K562 (cell line): ENCODE data around the gene LZTR1. TPM values are rescaled to one million over a fixed set of nuclear protein-coding genes. Genes with fewer than 3 reads are reported as not detected.

ENCODE experiments used
- ARID3B ChIP-seq: fragments of 250-450 bp; sonication (Bioruptor Pico); IDR thresholded peaks from 2 replicates; pipeline ENCODE4 v1.4.0; 2020; ENCODE audit warnings: borderline replicate concordance
- ERF ChIP-seq: fragments of 450-650 bp; formaldehyde crosslinking; IDR thresholded peaks from 2 replicates; pipeline ENCODE4 v1.4.0; 2020; ENCODE audit warnings: mild to moderate bottlenecking, mixed read lengths
- KLF13 ChIP-seq: fragments of 450-650 bp; IDR thresholded peaks from 2 replicates; pipeline ENCODE4 v1.6.1; 2016; ENCODE audit warnings: missing genetic modification characterization, low read depth, mild to moderate bottlenecking, missing compliant biosample characterization, moderate library complexity, borderline replicate concordance
- KLF16 ChIP-seq: IDR thresholded peaks from 2 replicates; pipeline ENCODE4 v1.6.1; 2016; ENCODE audit warnings: antibody characterized with exemption
- TCF15 ChIP-seq: fragments of 250-450 bp; sonication (Bioruptor Pico); IDR thresholded peaks from 2 replicates; pipeline ENCODE4 v1.8.0; 2022; ENCODE audit warnings: moderate library complexity, mild to moderate bottlenecking, inconsistent platforms
- ZNF12 ChIP-seq: sonication (generic); formaldehyde crosslinking; IDR thresholded peaks from 2 replicates; pipeline ENCODE4 v1.4.0; 2020; ENCODE audit warnings: mild to moderate bottlenecking, missing genetic modification reagents
- polyA plus RNA-seq, 8 experiments: library from polyadenylated mRNA; depleted of rRNA in 4 of 8; stranded (reverse) in 5 of 8; unstranded in 3 of 8; fragments of >200 nt; fragmentation: Nextera tagmentation in 2 of 8; fragmentation: Illumina TruSeq in 1 of 8; extraction: Ambion mirVana in 2 of 8; extraction: Trizol in 1 of 8; gene quantifications; 2 replicates each; pipeline versions ENCODE4 v1.2.1 to v1.2.3, GENCODE V29; 2011 to 2014; ENCODE audit warnings: inconsistent platforms in 1 of 8, missing spikeins in 1 of 8
- total RNA-seq, 7 experiments: library from RNA; depleted of rRNA in 6 of 7; stranded (reverse); fragments of >200 nt in 6 of 7; fragmentation: Illumina TruSeq in 2 of 7; extraction: Trizol in 2 of 7; gene quantifications; 2 replicates each; pipeline versions ENCODE4 v1.2.1 to v1.2.3, GENCODE V29; 2011 to 2021; ENCODE audit warnings: low replicate concordance in 1 of 7
- TF ChIP-seq, protein P1 (sequence below): fragments of 250-450 bp; sonication (Bioruptor Pico); IDR thresholded peaks from 2 replicates; pipeline ENCODE4 v1.4.0; 2020
- TF ChIP-seq, protein P2 (sequence below), 2 experiments: fragments of 450-650 bp in 1 of 2; sonication (generic) in 1 of 2; formaldehyde crosslinking in 1 of 2; IDR thresholded peaks; 2 replicates each; pipeline versions ENCODE4 v1.7.1 to v1.9.0; 2016 to 2022; ENCODE audit warnings: inconsistent platforms in 1 of 2, mild to moderate bottlenecking in 1 of 2, missing genetic modification reagents in 1 of 2

Gene LZTR1
- total and polyA plus RNA-seq, 9 of the 15 experiments (the other 6 are each of a cell fraction or from before 2014, with no cell fraction given), result 2.2 to 135 (median 63.0) TPM

- no peak for TF ChIP-seq ZNF12 (CRISPR knock-in tag)
- TF ChIP-seq, protein P1, sequence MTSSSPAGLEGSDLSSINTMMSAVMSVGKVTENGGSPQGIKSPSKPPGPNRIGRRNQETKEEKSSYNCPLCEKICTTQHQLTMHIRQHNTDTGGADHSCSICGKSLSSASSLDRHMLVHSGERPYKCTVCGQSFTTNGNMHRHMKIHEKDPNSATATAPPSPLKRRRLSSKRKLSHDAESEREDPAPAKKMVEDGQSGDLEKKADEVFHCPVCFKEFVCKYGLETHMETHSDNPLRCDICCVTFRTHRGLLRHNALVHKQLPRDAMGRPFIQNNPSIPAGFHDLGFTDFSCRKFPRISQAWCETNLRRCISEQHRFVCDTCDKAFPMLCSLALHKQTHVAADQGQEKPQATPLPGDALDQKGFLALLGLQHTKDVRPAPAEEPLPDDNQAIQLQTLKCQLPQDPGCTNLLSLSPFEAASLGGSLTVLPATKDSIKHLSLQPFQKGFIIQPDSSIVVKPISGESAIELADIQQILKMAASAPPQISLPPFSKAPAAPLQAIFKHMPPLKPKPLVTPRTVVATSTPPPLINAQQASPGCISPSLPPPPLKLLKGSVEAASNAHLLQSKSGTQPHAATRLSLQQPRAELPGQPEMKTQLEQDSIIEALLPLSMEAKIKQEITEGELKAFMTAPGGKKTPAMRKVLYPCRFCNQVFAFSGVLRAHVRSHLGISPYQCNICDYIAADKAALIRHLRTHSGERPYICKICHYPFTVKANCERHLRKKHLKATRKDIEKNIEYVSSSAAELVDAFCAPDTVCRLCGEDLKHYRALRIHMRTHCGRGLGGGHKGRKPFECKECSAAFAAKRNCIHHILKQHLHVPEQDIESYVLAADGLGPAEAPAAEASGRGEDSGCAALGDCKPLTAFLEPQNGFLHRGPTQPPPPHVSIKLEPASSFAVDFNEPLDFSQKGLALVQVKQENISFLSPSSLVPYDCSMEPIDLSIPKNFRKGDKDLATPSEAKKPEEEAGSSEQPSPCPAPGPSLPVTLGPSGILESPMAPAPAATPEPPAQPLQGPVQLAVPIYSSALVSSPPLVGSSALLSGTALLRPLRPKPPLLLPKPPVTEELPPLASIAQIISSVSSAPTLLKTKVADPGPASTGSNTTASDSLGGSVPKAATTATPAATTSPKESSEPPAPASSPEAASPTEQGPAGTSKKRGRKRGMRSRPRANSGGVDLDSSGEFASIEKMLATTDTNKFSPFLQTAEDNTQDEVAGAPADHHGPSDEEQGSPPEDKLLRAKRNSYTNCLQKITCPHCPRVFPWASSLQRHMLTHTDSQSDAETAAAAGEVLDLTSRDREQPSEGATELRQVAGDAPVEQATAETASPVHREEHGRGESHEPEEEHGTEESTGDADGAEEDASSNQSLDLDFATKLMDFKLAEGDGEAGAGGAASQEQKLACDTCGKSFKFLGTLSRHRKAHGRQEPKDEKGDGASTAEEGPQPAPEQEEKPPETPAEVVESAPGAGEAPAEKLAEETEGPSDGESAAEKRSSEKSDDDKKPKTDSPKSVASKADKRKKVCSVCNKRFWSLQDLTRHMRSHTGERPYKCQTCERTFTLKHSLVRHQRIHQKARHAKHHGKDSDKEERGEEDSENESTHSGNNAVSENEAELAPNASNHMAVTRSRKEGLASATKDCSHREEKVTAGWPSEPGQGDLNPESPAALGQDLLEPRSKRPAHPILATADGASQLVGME (CRISPR knock-in tag), result no peak
- TF ChIP-seq TCF15 (CRISPR knock-in tag), result peak; percentile 85; the same call in 1 of the 2 replicates
- TF ChIP-seq ERF (CRISPR knock-in tag), result no peak
- no peak for TF ChIP-seq KLF13 (tag)
- TF ChIP-seq KLF16, result no peak
- no peak for TF ChIP-seq ARID3B (CRISPR knock-in tag)
- TF ChIP-seq, protein P2, sequence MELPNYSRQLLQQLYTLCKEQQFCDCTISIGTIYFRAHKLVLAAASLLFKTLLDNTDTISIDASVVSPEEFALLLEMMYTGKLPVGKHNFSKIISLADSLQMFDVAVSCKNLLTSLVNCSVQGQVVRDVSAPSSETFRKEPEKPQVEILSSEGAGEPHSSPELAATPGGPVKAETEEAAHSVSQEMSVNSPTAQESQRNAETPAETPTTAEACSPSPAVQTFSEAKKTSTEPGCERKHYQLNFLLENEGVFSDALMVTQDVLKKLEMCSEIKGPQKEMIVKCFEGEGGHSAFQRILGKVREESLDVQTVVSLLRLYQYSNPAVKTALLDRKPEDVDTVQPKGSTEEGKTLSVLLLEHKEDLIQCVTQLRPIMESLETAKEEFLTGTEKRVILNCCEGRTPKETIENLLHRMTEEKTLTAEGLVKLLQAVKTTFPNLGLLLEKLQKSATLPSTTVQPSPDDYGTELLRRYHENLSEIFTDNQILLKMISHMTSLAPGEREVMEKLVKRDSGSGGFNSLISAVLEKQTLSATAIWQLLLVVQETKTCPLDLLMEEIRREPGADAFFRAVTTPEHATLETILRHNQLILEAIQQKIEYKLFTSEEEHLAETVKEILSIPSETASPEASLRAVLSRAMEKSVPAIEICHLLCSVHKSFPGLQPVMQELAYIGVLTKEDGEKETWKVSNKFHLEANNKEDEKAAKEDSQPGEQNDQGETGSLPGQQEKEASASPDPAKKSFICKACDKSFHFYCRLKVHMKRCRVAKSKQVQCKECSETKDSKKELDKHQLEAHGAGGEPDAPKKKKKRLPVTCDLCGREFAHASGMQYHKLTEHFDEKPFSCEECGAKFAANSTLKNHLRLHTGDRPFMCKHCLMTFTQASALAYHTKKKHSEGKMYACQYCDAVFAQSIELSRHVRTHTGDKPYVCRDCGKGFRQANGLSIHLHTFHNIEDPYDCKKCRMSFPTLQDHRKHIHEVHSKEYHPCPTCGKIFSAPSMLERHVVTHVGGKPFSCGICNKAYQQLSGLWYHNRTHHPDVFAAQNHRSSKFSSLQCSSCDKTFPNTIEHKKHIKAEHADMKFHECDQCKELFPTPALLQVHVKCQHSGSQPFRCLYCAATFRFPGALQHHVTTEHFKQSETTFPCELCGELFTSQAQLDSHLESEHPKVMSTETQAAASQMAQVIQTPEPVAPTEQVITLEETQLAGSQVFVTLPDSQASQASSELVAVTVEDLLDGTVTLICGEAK (IDR thresholded peaks at IDR 0.05), result no peak
- TF ChIP-seq, protein P2 (CRISPR knock-in tag; IDR thresholded peaks at IDR 0.05), result no peak
These were observed 35.8 kb upstream of the LZTR1 start (continued) for GRCh38 chr22:20946080-20946986.
